DMS114 treated with DMSO at 0.1 percent for 48 hours (cell line): ENCODE data around the gene TCTA.
"Not testable (repeated sequence)": the region's sequence is repeated elsewhere in the genome, so short reads cannot be mapped to it uniquely, and the experiment has no call there.

Source experiments
- DNase-seq: peaks from one replicate; lab custom pipeline; 2025; ENCODE audit not compliant: unreplicated experiment; lab: John Stamatoyannopoulos, UW

TCTA gene, protein sequence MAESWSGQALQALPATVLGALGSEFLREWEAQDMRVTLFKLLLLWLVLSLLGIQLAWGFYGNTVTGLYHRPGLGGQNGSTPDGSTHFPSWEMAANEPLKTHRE

DNA sequence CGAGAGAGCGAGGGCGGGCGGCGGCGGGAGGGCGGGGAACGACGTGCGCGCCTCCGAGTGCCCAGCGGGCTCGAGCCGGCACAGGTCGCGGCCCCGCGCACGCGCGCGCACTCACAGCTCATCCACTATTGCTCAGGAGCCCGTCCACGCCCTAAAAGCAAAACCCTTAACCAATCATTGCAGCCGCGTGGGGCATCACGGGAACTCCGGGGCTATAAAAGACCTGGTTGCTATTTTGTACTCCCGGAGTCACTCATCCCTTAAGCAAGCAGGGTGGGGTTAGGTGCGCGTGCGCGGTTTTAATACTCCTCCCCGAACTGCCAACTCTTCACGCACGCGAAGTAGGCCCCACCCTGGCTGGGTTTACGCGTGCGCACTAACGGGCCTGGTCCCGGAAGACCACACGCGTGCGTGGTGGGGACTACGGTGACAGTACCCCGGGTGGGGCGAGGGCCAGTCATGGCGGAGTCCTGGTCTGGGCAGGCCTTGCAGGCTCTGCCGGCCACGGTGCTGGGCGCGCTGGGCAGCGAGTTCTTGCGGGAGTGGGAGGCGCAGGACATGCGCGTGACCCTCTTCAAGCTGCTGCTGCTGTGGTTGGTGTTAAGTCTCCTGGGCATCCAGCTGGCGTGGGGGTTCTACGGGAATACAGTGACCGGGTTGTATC is at the start of gene TCTA, which contains the start of gene RHOA:
Gene TCTA, plus strand, starts transcription at position 456 of the 664 bp plus-strand sequence. Its CDS starts 4 bp downstream, at position 460.
Gene RHOA, minus strand, starts transcription at position 9 of the 664 bp plus-strand sequence. CDS start 36,387 bp downstream, outside the sequence.
- DNase-seq, result peak; percentile 98

DNA sequence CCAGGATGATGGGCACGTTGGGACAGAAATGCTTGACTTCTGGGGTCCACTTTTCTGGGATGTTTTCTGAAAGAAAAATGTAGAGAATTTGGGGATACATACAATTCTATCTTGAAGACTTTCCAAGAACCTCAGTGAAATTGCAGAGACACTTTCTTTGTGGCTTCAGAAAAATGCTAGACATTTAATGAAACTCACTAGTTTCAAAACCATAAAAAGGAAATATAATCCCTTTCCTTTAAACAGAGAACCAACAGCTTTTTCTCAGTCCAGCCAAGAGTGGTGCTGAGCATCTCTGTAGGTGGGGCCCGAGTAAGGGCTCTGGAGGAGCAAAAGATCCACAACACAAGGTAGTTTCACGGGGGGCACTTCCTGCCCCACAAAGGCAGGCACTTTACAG is 49.7 kb upstream of the TCTA start:
- DNase-seq, result no peak

DNA sequence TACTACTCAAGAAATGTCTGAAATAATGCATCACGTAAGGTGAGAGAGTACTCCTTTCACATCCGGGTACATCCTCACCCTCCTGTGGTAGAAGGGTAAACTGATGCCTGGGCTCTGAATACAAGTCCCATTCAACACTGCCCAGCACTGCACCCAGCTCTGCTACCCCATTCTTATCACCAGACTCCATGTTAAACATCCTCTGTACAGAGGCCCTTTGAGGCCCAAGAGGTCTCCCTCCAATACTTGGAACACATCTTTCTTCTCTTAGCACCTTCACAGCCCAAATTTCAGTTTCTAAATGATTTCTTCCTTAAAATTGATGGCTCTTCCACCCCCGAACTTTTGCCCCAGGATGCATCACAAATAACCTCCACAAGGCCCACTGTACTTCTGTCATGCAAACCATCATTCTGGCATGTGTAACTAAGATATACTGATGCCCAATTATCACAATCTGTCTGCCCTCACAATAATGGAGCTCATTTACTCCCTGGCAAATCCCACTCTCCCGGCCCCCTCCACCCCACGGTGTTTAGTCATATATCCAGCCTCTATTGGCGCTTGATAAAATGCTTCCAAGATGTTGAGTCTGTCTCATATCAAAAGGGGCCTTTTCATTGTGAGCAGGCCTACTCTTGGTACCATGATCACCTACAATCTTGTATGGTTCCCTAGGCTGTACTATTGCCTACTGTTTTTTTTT is 41.5 kb upstream of the TCTA start:
- no peak for DNase-seq

DNA sequence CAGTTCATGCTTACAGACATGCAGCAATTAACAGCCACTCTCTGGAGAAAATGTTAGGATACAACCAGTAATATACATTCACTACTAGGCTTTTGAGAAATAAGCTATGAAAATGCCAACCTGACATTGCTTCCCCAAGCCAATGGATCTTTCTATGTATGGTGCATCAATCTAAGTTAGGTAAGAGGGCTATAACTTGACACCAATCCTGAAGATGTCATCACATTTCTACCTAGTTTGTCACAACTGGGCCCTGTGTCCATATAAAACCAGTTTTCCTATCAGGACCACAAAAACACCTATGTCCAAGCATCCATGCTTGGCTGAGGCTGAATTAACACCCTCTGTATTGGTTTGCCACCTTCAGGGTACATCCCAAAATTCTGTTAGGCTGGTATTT is 40.3 kb upstream of the TCTA start:
- DNase-seq, result no peak

DNA sequence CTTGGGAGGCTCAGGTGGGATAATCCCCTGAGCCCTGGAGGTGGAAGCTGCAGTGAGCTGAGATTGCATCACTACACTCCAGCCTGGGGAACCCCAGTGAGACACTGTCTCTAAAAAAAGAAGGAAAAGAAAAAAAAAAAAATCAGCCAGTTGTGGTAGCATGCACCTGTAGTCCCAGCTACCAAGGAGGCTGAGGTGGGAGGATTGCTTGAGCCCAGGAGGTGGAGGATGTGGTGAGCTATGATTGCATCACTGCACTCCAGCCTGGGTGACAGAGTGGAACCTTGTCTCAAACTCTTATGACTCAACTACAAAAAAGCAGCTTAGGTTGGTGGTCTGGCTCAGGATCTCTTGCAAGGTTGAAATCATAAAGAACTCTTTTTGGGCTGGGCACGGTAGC is 34.7 kb upstream of the TCTA start:
- DNase-seq, result no peak

DNA sequence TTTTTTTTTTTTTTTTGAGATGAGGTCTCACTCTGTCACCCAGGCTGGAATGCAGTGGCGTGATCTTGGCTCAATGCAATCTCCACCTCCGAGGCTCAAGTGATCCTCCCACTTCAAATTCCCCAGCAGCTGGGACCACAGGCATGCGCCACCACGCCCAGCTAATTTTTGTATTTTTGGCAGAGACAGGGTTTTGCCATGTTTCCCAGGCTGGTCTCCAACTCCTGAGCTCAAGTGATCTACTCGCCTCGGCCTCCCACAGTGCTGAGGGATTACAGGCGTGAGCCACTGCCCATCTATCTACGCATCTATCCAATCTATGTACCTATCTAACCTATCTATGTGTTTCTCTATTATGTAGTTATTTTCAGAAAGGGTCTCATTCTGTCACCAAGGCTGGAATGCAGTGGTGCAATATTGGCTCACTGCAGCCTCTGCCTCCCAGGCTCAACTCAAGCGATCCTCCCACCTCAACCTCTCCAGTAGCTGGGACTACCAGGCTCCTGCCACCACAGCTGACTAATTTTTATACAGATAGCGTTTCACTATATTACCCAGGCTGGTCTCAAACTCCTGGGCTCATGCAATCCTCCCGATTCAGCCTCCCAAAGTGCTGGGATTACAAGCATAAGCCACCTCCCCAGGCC is 33.9 kb upstream of the TCTA start:
- no peak for DNase-seq

DNA sequence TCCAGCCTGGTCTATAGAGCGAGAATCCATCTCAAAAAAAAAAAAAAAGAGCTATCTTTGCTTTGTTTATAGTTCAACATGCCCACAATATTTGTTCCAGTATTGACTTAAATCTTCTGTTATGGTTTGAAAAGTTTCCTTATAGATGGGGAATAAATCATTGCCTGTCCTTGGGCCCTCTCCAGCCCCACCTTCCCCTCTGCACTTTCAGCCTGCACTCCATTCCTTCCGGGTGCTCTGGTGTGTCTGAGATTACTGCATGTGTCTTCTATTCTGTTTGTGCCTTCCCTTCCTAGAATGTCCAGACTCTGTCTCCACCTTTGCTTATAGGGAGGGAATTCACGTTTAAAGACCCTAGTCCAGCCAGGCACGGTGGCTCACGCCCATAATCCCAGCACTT is 28.8 kb upstream of the TCTA start:
- no peak for DNase-seq

DNA sequence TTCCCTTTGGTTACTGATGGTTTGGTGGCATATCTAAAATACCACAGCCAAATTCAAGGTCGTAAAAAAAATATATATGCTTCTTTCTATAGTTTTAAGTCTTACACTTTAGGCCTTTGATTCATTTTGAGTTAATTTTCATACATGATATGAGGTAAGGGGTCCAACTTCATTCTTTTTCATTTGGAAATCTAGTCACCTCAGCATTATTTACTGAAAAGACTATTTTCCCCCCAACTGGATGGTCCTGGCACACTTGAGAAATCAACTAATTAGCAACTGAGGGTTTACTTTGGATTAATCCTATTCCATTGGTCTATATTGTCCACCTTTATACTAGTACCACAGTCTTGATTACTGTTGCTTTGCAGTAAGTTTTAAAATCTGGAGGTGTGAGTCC is 26.6 kb upstream of the TCTA start:
- no peak for DNase-seq

DNA sequence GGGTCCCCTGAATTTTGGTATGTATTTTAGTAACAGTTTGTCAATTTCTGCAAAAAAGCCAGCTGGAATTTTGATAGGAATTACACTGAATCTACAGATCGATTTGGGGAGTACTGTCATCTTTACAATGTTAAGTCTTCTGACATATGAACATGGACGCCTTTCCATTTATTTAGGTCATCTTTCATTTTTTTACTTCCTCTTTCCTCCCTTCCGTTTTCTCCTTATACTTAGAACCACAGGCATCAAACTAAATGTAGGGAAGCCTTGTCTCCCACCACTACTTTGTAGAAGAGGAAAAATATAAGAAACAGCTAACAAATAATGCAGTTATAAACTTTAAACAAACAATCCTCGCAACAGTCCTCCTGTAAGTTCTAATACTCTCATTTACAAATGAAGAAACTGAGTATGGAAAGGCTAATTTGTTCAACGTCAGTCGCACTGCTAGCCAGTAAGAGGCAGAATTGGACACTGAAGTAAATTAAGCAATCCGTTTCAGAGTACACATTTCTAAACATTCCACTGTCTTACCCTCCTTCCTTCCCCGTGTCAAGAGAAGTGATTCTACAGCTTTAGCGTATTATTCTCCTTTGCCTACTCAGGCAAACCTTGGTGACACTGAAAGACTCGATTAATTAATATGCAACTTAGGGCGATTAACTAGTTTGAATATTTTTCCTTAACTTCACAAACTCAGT is 26.0 kb upstream of the TCTA start:
- no peak for DNase-seq

DNA sequence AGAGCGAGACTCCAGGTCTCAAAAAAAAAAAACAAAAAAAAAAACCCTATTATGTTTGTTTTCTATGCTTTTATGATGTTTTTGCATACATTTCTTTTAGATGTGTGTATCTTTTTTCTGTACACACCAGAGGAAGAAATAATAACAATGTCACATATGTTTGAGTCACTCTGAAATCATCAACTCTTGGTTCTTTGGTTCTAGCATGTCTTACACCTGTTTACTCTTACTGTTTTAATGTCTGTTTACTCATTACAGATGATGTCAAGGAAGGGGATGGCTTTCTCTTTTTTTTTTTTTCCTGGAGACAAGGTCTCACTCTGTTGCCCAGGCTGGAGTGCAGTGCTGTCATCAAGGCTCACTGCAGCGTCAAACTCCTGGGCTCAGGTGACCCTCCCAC is 24.5 kb upstream of the TCTA start:
- DNase-seq, result no peak

DNA sequence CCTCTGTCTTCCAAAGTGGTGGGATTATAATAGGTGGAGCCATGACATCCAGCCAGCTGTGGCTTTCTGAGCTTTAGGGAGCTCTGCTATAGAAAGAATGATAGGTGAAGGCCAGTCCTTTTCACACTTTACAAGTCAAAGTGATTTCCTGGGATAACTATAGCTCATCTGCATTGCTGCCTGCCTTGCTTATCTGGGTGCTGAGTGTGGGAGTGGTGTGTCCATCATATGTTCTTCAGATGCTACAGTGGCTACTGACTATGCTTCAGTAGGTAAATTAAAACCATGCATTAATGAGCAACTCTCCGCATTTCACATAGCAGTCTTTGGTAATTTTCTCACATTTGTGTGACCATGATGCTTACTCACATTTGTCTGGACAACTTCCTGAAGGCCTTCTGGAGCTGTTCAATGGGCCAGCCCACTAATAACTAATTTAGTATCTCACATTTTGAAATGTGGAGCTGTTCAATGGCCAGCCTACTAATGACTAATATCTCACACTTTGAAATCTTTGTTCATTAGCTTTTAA is 23.9 kb upstream of the TCTA start:
- no peak for DNase-seq

DNA sequence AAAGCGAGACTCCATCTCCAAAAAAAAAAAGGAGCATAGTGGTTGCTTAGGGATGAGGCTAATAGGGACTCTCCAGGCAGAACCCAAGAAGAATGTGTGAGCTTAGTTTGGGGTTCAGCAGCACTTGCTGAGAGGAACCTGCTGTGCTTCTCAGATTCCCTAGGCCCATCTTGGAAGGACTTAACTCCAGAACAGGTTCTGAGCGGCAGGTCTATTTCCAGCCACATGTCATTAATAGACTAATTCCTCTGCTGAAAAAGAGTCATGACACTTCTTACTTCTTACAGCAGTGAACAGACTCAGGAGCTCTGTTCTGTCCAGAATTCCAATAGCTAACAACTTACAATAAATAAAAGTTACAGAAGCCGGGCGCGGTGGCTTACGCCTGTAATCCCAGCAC is 22.9 kb upstream of the TCTA start:
- no peak for DNase-seq

DNA sequence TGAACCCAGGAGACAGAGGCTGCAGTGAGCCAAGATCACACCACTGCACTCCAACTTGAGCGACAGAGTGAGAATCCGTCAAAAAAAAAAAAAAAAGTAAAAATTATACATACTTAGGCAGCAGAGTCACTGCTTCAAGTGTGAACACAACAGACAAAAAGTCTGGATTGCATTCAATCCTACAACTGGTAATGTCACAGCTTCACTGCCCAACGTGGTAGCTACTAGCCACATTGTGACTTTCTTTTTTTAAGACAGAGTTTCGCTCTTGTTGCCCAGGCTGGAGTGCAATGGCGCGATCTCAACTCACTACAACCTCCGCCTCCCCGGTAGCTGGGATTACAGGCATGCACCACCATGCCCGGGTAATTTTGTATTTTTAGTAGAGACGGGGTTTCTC is 20.9 kb upstream of the TCTA start:
- not testable (repeated sequence) for DNase-seq

DNA sequence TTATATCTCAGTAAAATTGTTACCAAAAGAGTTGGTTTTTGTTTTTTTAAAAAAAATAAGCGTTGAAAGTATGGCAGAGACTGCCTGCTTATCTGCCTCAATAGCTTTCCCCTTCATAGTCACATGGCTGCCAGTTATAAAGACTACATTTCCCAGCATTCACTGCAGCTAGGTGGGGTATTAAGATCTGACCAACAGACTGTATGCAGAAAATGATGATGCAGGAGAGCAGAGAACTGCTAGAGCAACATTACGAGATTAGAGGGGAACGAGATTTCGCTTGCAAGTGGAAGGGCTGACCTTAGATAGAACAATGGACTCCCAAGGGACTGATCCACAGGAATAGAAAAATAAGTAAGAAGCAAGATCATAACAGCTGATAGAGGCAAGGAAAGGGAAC is 14.8 kb upstream of the TCTA start:
- peak; percentile 37 for DNase-seq

DNA sequence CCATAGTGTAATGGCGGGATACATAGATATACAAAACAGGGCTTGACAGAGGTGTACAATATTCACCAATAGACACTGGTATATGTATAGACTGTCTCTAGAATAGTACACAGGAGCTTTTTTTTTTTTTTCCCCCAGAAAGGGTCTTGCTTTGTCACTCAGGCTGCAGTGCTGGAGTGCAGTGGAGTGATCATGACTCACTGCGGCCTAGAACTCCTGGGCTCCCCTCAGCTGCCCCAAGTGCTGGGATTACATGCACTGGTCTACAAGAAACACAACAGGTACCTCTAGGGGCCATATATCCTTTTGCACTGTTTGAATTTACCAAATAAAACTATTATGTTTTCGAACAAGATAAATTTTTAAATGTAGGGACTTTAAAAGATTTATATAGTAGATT is 12.8 kb upstream of the TCTA start:
- DNase-seq, result no peak

DNA sequence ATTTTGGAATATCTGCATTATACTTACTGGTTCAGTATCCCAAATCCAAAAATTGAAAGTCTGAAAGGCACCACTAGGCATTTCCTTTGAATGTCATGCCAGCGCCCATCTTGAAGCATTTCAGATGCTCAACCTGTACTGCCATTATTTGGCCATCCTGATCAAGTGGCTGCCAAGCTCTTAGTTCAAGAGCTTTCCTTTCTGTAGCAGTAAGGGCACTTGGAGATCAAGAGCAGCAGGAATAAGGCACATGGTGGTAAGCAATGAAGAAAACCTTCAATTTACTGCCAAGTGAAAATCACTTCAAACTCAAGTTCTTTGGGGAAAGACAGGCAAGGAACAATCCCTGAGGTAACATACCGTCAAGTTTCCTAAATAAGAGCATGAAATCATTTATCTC is 10.5 kb upstream of the TCTA start:
- DNase-seq, result no peak

DNA sequence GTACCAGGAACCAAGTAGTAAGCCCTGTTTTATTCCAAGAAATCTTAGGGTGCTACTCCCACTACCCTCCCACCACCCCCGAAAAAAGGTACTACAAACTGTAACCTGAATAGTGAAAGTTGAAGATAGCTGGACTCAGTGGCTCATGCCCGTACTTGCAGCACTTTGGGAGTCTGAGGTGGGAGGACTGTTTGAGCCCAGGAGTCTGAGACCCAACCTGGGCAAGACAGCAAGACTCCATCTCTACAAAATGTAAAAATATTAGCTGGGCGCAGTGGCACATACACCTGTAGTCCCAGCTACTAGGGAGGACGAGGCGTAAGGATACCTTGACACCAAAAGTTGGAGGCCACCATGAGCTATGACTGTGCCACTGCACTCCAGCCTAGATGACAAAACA is 8.3 kb upstream of the TCTA start:
- DNase-seq, result no peak

DNA sequence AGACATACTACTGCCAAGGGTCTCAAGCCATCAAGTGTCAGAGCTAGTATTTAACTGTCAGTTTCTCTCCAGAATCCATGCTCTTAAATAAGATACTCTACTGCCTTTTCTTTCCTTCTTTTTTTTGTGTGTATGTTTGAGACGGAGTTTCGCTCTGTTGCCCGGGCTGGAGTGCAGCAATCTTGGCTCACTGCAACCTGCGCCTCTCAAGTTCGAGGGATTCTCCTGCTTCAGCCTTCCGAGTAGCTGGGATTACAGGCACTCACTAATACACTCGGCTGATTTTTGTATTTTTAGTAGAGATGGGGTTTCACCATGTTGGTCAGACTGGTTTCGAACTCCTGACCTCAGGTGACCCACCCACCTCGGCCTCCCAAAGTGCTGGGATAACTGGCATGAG is 6.7 kb upstream of the TCTA start:
- DNase-seq, result not testable (repeated sequence)

DNA sequence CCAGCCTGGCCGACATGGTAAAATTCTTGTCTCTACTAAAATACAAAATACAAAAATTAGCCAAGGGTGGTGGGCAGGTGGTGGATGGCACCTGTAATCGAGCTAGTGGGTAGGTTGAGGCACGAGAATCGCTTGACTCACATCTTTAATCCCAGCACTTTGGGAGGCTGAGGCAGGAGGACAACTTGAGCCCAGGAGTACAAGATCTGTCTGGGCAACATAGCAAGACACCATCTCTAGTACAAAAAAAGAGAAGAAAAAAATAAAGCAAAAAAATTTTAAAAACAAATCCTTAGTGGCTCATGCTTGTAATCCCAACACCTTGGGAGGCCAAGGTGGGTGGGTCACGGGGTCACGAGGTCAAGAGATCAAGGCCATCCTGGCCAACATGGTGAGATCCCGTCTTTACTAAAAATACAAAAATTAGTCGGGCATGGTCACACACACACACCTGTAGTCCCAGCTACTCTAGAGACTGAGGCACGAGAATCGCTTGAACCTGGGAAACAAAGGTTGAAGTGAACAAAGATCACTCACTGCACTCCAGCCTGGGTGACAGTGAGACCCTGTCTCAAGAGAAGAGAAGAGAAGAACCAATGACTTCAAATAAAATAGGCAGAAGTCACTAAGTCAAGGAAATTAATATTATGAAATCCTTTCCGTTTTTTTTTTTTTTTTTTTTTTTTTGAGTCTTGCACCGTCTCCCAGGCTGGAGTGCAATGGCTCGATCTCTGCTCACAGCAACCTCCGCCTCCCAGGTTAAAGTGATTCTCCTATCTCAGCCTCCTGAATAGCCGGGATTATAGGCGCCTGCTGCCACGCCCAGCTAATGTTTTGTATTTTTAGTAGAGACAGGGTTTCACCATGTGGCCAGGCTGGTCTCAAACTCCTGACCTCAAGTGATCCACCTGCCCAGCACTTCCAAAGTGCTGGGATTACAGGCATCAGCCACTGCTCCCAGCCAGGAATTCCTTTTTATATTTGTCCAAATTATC is 5.4 kb upstream of the TCTA start:
- DNase-seq, result no peak
